ENCODE measurements around the gene WDFY1. TPM values are rescaled to one million over a fixed set of nuclear protein-coding genes. Genes with fewer than 3 reads are reported as not detected.

WDFY1 gene
- total and polyA plus RNA-seq, 2 donors (not counting 3 experiments of a cell fraction or from before 2014, with no cell fraction given): 54.7 to 68.7 TPM

DNA sequence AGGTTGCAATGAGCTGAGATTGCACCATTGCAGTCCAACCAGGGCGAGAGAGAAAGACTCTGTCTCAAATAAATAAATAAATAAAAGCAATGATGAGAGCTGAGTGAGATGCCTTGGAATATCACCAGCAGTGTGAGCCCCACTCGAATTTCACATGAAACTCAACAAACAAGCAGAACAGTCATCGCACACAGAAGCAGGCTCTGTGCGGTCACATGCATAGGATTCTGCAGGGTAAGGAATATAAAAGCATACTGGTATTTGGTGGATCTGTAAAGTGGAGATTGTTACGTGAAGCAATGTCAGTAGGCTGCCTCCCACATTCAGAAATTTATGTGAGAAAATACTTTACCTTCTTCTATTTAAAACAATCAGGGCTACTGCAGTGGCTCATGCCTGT, 89.7 kb downstream of the WDFY1 start:
- Histone ChIP-seq H3K9me1 (replicated peaks; ENCODE audit: control insufficient read depth, extremely low read depth, insufficient read depth, low read length) (no peaks in the 10 kb centered on the region), H3K27me3 (ENCODE audit: control insufficient read depth in 2 of 2, insufficient read depth in 2 of 2, low read length in 2 of 2) (no peaks in the 10 kb centered on the region), H3K4me2 (ENCODE audit: insufficient read depth, low read length) (no peak overlapping the region), H3K79me2 (ENCODE audit: control insufficient read depth, insufficient read depth, low read length) (no peaks in the 10 kb centered on the region), H3K27ac (ENCODE audit: insufficient read depth, low read depth, low read length) (no peak overlapping the region), H4K20me1 (replicated peaks; ENCODE audit: control insufficient read depth, extremely low read depth, insufficient read depth, low read length) (no peaks in the 10 kb centered on the region), H3K9ac (replicated peaks; ENCODE audit: extremely low read depth, insufficient read depth, low read length) (no peak overlapping the region), H3K4me1 (ENCODE audit: control insufficient read depth, extremely low read depth, insufficient read depth, low read length) (no peaks in the 10 kb centered on the region), H3K9me3 (replicated peaks; ENCODE audit: control insufficient read depth, insufficient read depth, low read length) (no peaks in the 10 kb centered on the region), H3K36me3 (ENCODE audit: control insufficient read depth in 2 of 2, extremely low read depth in 1 of 2, insufficient read depth in 2 of 2, low read length in 2 of 2) (no peaks in the 10 kb centered on the region), H3K4me3 (replicated peaks in 1 of 3; ENCODE audit: insufficient read depth in 1 of 3, low read depth in 1 of 3, low read length in 3 of 3) (no peak overlapping the region), H2AFZ (ENCODE audit: low read depth, low read length) (no peak overlapping the region)
- ChIA-PET POLR2A (no interaction called here), CTCF (no interaction called here)
- dilution Hi-C loops (cut with MboI; ENCODE audit: extremely low pct_ligation_motif_present, low sequenced_read_pairs) (no loop called here), intact Hi-C loops (cut with micrococcal nuclease) (no loop called here)
- TF ChIP-seq, protein P1, sequence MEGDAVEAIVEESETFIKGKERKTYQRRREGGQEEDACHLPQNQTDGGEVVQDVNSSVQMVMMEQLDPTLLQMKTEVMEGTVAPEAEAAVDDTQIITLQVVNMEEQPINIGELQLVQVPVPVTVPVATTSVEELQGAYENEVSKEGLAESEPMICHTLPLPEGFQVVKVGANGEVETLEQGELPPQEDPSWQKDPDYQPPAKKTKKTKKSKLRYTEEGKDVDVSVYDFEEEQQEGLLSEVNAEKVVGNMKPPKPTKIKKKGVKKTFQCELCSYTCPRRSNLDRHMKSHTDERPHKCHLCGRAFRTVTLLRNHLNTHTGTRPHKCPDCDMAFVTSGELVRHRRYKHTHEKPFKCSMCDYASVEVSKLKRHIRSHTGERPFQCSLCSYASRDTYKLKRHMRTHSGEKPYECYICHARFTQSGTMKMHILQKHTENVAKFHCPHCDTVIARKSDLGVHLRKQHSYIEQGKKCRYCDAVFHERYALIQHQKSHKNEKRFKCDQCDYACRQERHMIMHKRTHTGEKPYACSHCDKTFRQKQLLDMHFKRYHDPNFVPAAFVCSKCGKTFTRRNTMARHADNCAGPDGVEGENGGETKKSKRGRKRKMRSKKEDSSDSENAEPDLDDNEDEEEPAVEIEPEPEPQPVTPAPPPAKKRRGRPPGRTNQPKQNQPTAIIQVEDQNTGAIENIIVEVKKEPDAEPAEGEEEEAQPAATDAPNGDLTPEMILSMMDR (IDR thresholded peaks at IDR 0.05; ENCODE audit: extremely low read depth in 1 of 2, insufficient read depth in 1 of 2, low read depth in 1 of 2, low read length in 2 of 2): no peak
- TF ChIP-seq FOS (IDR thresholded peaks at IDR 0.05; ENCODE audit: borderline replicate concordance, insufficient read depth, low read length) (no peak), JUN (IDR thresholded peaks at IDR 0.05; ENCODE audit: borderline replicate concordance, insufficient read depth, insufficient read length, low read depth) (no peak), MYC (IDR thresholded peaks at IDR 0.05; ENCODE audit: low read depth, low read length) (no peak), GATA2 (IDR thresholded peaks at IDR 0.05; ENCODE audit: insufficient read depth, insufficient read length, low read depth, low read length) (no peak), POLR2AphosphoS5 (IDR thresholded peaks at IDR 0.05; ENCODE audit: insufficient read depth, low read depth, low read length) (no peak), EZH2 (IDR thresholded peaks at IDR 0.05; ENCODE audit: borderline replicate concordance, low read depth, low read length, severe bottlenecking) (no peak), POLR2A (IDR thresholded peaks at IDR 0.05; ENCODE audit: low read depth, low read length) (no peak)
- TF ChIP-seq, protein P2, sequence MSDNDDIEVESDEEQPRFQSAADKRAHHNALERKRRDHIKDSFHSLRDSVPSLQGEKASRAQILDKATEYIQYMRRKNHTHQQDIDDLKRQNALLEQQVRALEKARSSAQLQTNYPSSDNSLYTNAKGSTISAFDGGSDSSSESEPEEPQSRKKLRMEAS (IDR thresholded peaks at IDR 0.05; ENCODE audit: insufficient read depth, insufficient read length): no peak
- no peak for DNase-seq (ENCODE audit: low read depth, low spot score)
- no TSS peak for BruUV-seq (replicated peaks)
- no peak for FAIRE-seq

Data from endothelial cell of umbilical vein (primary cell).